GM19351 (cell line): ENCODE data around the gene TPST1.
"Not testable (repeated sequence)": the region's sequence is repeated elsewhere in the genome, so short reads cannot be mapped to it uniquely, and the experiment has no call there.

Experiments used
- ATAC-seq: cut with Tn5 transposase; IDR thresholded peaks from one replicate; pipeline ENCODE4 v1.9.1; 2021; ENCODE audit warnings: mild to moderate bottlenecking, moderate library complexity; ENCODE audit not compliant: unreplicated experiment

TPST1 gene

GRCh38 chr7:66376264-66376945 is 171.3 kb downstream of the TPST1 start:
- ATAC-seq = no peak

GRCh38 chr7:66377045-66377444 is 171.9 kb downstream of the TPST1 start:
- ATAC-seq = no peak

- ATAC-seq = no peak
Observed at GRCh38 chr7:66377714-66378113, 172.6 kb downstream of the TPST1 start.

- ATAC-seq = no peak
Observed at GRCh38 chr7:66379542-66380160, 174.5 kb downstream of the TPST1 start.

DNA sequence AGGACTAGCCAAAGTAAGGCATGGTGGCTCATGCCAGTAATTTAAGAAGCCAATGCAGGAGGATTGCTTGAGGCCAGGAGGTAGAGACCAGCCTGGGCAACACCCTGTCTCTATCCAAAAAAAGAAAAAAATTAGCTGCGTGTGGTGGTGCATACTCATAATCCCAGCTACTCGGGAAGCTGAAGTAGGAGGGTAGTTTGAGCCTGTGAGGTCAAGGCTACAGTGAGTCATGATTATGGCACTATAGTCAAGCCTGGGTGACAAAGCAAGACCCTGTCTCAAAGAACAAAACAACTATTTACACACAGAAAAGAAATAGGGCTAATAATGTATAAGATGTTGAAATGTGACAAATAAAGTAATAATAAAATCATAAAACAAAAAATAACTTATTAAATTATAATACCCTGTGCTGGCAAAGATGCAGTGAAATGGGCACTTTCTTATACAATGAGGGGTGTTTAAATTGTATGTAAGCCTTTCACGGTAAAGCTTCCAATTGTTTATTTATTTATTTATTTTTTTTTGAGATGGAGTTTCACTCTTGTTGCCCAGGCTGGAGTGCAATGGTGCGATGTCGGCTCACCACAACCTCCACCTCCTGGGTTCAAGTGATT is 175.2 kb downstream of the TPST1 start:
- no peak for ATAC-seq

- not testable (repeated sequence) for ATAC-seq
Observed at GRCh38 chr7:66382182-66382923, 177.2 kb downstream of the TPST1 start.

DNA sequence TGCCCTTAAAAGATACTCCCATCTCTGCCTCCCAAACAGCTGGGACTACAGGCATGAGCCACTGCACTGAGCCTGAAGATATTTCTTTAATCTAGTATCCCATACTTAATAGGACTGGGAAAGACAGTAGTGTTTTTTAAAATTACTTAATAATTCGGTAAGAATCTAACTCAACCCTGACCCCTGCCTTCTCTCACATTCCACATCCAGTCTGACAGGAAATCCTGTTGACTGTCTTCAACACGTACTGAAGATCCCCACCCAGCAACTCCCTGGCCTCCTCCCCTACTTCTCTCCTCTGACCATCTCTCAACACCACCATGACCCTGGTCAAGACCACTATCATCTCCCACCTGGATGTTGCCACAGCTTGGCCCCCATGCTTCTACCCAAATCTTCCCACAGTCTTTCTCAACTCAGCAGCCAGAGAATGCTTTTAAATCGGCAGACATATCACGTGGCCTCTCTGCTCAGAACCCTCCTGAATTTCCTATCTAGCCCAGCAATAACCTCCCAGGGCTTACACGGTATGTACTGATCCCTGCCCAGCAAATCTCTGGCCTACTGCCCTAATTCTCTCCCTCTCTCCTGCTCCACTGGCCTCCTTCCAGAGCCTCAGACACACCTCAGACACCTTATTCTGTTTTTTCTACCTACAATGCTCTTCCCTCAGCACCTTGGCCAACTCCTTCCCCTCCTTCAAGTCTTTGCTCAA is 180.2 kb downstream of the TPST1 start:
- not testable (repeated sequence) for ATAC-seq

DNA sequence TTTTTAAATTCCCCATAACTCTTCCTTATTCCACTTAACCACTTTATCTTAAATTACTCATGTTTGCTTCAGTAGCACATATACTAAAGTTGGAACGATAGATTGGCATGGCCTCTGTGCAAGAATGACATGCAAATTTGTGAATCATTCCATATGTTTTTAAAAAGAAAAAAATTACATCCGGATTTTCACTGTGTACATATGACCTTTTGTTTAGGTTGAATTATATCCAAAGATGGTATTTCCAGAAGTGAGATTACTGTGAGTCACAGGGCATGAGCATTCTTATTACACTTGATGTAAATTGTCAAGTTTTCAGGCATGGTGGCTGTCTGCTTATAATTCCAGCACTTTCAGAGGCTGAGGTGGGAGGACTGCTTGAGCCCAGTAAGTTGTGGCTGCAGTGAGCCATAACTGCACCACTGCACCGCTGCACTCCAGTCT is 190.0 kb downstream of the TPST1 start:
- ATAC-seq = not testable (repeated sequence)

DNA sequence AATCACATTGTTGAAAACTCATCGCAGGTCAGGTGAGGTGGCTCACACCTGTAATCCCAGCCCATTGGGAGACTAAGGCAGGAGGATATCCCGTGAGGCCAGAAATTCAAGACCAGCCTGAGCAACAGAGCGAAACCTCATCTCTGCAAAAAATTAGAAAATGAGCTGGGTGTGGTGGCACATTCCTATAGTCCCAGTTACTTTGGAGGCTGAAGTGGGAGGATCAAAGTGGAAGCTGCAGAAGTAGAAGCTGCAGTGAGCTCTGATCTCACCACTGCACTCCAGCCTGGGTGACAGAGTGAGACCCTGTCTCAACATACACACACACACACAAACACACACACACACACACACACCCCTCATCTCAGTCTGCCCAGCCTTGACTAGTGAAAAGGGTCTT is 190.9 kb downstream of the TPST1 start:
- ATAC-seq = not testable (repeated sequence)

GRCh38 chr7:66398841-66399240 is 193.7 kb downstream of the TPST1 start:
- ATAC-seq = not testable (repeated sequence)

- no peak for ATAC-seq
Observed at GRCh38 chr7:66399566-66399965, 194.4 kb downstream of the TPST1 start.

DNA sequence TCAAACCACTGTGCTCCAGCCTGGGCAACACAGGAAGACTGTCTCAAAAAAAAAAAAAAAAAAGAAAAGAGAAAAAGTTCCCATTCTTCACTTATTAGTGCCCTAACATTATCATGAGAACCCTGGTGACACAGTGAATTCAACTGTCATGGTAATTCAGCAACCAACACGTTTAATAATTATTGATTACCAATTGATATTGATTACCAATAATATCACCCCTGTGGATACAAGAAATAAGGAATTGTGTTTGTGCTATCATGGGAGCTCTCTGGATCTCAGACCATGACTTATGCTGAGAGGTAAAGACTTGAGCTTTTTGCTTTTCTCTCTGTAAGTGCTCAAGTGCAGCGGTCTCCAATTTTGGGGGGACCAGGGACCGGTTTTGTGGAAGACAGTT is 195.3 kb downstream of the TPST1 start:
- ATAC-seq = no peak

GRCh38 chr7:66401126-66401525 is 196.0 kb downstream of the TPST1 start:
- not testable (repeated sequence) for ATAC-seq

- not testable (repeated sequence) for ATAC-seq
Observed at GRCh38 chr7:66401932-66402331, 196.8 kb downstream of the TPST1 start.

DNA sequence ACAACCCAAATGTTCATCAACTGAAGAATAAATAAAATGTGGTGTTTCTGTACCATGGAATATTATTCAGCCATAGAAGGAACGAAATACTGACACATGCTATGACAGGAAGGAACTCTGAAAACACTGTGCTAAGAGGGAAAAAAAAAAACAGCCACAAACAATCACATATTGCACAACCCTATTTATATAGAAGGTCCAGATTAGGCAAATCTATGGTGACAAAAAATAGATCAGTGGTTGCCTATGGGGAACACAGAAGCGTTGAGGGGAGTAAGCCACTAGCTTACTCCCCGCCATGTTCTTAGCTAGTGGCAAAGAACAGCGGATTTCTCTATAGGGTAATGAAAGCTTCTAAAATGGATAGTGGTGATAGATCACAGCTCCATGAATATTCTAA is 198.4 kb downstream of the TPST1 start:
- no peak for ATAC-seq

DNA sequence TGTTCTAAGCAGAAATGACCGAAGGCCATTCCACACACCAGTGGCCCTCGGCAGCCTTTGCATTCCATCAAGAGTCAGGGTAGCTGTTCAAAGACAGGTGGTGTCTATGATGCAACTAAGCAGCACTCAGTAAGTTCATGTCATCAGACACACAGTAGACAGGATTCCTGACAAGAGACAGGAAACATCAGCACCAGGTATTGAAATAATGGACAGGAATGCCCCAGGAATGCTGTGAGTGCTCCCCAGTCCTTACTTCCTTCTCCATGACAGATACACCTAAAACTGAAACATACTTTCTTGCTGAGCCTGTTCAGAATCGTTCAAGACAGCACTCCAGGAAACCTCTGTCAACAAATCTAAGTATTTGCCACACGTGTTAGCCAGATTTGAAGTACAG is 204.4 kb downstream of the TPST1 start:
- no peak for ATAC-seq
